Measurements from ENCODE around the gene MYB.
"Not testable (repeated sequence)": the region's sequence is repeated elsewhere in the genome, so short reads cannot be mapped to it uniquely, and the experiment has no call there.

Gene MYB

DNA sequence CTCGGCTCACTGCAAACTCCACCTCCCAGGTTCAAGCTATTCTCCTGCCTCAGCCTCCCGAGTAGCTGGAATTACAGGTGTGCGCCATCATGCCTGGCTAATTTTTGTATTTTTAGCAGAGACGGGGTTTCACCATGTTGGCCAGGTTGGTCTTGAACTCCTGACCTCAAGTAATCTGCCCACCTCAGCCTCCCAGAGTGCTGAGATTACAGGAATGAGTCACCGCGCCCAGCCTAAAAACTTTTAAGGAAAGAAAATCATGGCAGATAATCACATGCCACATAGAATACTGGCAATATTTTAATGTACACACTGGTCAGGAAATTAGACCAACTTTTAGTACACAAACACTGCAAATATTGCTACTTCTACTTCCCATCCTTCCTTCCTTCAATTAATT is 16.7 kb upstream of the MYB start:
- DNase-seq: not testable (repeated sequence)

DNA sequence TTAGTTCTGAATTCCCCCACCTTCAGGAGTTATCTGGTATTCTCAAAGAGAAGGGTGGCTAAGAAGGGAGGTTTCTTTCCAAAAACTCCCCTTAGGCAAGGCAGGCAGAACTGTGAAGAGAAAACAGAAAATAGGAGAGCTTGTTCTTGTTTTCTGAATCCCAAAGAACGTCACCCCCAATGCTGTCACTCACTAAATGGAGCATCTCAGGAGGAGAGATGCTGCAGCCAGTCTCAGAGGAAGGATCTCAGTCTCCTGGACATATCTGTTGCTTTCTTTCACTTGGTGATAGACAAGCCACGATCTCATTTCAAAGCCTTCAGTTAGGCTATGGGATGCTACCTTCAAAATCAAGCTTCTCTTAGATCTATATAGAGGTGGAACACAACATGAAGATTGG is 16.1 kb upstream of the MYB start:
- no peak for DNase-seq

DNA sequence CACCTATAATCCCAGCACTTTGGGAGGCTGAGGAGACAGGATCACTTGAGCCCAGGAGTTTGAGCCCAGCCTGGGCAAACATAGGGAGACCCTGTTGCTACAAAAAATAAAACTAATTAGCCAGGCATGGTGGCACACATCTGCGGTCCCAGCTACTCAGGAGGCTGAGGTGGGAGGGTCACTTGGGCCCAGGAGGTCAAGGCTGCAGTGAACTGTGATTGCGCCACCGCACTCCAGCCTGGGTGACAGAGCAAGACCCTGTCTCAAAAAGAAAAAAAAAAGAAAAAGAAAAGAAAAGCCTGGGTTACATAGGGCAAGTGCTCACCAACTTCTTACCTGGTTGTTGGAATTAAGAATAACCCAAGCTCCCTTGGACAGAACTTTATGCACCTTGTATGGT is 14.6 kb upstream of the MYB start:
- DNase-seq: no peak

DNA sequence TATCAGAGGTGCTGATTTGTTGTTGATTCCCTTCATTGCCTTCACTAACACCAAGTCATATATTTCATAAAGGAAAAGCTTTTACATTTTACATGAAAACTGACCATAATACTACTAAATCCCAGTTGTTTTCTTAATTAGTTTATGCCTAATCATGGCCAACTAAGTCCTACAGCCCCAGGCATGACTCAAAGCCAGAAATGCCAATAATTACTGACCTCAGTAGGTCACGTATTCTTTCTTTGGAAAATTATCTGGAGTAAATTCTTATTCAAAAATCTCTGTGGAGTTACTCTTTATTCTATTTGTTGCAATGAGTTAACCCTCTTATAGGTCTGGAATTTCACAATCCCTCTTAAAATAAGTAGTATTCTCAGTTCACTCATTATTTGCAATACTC is 13.5 kb upstream of the MYB start:
- no peak for DNase-seq

DNA sequence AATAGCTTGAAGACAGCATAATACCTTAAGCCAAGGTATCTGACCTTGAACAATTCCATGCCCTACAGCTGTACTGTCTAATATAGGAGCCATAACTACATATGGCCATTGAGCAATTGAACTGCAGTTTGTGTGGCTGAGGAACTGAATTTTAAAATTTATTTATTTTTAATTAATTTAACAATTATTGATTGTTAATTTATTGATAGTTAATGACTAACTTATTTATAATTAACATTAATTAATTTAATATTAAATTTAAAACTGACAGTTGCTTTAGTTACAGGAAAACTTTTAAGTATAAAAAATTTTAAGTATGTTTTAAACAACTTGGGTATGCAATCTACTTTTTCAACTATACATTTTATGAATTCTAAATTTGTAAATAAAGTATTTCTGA is 12.3 kb upstream of the MYB start:
- DNase-seq: no peak

DNA sequence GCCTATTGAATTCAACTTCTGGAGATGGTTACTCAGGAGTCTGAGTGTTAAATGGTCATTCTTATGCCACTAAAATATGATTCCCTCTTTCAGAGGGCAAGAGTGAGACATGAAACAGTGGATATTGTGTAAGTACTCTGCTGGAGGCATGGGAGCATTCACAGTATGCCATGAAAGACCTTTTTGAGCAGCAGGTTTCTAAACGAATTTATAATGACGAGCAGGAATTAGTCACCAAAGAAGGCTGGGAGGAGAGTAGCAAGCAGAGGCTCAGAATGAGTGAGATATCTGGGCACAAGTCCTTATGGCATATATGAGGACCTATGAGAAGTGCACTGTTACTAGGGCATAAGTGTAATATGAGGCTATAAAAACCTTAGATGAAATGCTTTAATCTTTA is 10.9 kb upstream of the MYB start:
- DNase-seq: no peak

DNA sequence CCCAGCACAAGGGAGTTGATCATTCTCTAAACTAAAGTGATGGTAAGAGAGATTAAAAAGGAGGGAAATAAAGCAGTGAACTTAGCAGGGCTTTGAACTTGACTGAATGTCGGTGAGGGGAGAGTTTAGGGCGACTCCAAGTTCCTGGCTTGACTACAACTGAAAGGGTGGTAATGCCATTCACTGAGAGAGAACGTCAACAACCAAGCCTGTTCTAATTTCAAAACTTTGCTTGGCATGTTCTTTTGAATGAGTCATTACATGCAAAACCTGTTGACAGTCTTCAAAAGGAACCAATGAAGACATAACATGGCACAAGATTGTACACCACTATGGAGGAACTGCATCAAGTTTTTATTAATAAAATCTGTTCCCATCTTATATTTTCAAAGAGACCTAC is 10.3 kb upstream of the MYB start:
- DNase-seq: no peak

DNA sequence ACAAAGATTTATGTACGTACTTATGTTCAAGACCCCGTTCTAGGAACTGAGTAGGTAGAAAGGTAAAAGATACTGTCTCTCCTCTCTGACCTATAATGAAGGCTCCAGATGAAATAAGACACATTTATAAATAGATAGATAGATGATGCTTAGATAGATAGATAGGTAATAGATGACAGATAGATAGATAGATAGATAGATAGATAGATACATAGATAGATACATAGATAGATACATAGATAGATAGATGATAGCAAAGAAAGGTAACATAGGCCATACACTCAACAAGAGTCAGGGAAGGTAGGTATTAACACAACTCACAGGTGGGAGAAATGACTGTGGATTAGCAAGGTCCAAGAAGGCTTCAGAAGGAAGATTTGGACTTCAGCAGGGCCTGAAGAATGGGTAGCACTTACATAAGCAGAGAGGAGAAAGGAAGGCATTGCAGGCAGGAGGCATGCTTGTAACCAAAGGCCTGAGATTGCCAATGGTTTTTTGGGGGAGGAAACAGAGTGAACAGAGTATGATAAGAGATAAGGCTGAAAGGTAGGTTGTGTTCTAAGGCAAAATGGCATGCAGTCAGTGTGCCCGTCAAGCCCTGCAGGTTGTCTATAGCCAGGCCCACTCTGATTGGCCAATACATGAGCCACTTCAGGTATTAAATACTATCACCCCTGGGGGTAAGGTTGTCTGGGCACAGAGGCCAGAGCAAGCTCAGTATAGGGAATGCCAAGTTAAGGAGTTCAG is 7.7 kb upstream of the MYB start:
- no peak for DNase-seq

DNA sequence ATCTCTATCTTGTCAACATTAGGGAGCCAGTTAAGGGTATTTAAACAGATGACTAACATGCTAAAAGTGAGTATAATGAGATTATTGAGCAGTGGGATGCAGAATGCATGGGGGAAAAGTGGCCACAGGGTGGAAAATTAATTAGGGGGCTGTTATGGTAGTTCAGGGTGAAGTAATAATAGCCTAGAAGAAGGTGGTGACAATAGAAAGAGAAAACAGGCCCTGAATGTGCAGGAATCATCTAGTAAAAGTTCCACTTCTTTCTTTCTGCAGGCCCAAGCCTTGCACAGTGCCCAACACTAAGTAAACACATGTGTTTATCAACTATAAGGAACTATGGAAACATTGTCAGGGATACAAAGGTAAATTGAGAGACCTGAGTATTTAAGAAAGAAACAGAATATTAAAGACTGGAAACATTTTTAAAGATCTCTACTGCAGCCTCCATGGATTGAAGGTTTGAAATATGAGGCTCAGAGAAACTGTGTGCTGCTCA is 7.1 kb upstream of the MYB start:
- no peak for DNase-seq

DNA sequence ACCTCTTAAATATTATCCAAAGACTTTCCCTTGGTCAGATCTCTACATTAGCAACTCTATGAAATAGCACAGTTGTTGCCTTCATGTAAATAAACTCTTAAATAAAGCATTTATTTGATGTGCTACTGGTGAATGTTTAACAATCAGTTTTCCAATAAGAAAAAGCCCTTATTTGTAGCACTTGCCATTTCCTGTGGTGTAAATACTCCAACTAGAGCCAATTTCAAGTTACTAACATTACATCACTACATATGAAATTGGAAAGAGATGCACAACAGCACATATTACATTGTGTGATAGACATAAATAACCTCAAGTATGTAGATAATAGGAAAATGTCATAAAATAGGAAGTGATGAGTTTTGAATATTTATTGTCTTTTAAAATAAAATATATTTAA is 5.0 kb upstream of the MYB start:
- no peak for DNase-seq

DNA sequence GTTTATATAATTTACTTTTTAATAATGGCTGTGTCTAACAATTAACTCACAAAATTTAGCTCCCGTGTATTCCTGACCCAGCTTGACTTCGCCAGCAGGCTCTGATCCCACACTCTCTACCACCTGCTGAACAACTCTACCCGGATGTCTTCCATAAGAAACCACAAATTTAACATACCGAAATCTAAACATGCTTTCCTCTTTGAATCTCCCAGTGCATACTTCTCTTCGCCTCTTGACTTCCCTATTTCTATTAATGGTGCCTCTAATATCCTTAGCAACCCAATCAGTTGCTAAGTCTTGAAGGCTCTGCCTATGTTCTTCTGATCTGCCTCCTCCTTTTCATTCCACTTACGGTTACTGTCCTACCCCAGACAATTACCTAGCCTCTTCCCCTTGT is 4.6 kb upstream of the MYB start:
- no peak for DNase-seq

DNA sequence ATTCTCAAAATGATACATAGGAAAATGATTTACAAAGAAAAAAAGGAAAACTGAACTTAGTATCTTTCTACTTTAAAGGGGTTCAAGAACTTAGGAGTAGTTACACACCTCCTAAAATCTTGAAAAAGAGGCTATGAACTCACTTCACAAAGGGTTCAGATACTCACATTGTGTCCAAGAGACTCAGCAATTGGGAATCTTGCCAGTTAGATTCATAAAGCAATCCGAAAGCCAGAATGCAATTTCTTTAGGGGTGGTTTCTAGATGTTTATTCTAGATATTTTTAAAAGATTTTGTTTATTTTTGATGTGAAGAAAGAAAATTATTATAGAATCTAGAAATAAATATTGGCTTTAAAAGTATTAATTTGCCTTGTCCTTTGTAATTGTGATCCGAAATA is 1.7 kb upstream of the MYB start:
- DNase-seq: no peak

DNA sequence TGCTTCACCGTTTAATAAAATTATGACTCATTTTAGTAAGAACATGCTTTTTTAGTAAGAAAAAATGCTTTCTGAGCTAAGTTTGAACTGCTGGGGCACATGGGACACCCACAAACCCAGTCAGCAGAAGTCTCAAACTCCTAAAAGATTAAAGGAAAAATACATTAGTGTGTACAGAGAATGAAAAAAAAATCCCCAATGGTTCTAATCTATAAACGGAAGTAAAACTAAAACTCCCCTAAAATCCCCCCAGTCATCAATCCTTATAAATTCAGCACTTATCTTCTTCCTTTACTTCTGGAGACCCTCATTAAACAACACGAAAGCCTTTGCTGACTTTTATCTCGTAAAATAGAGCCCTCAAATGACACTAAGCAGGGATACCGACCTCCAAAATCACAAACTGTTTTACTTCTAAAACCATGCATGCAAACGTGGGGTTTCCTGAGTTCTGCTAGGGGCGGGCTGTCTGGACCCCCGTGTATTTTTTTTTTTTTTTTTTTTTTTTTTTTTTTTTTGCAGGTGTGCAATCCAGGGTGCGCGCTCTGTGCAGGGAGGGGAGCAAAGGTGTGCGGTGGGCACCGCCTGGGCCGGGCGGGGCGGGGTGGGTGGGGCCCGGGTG is 1.1 kb upstream of the MYB start:
- DNase-seq: no peak

DNA sequence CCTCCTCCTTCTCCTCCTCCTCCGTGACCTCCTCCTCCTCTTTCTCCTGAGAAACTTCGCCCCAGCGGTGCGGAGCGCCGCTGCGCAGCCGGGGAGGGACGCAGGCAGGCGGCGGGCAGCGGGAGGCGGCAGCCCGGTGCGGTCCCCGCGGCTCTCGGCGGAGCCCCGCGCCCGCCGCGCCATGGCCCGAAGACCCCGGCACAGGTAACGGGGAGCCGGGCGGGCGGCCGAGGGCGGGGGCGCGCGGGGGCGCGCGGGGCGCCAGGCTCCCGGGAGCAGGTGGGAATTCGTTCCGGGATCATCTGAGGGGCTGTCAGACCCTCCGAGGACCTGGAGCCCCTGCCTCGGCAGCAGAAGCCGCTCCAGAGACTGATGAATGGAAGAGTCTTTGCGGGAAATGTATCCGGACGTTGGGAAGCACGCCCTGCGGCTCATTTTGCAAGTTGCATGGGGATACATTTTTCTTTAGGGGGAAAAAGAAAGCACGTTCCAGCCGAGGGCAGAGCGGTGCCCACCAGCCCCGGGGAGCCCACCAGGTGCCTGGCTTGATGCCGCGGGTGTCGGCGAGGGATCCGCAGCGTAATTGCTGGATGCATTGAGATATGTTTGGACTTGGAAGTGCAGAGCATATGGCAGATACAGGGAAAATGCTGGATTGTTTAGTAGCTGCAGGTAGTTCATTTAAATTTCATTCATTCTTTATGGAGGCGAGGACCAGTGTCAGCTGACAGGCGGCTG is 394 bp downstream of the MYB start:
- no peak for DNase-seq

DNA sequence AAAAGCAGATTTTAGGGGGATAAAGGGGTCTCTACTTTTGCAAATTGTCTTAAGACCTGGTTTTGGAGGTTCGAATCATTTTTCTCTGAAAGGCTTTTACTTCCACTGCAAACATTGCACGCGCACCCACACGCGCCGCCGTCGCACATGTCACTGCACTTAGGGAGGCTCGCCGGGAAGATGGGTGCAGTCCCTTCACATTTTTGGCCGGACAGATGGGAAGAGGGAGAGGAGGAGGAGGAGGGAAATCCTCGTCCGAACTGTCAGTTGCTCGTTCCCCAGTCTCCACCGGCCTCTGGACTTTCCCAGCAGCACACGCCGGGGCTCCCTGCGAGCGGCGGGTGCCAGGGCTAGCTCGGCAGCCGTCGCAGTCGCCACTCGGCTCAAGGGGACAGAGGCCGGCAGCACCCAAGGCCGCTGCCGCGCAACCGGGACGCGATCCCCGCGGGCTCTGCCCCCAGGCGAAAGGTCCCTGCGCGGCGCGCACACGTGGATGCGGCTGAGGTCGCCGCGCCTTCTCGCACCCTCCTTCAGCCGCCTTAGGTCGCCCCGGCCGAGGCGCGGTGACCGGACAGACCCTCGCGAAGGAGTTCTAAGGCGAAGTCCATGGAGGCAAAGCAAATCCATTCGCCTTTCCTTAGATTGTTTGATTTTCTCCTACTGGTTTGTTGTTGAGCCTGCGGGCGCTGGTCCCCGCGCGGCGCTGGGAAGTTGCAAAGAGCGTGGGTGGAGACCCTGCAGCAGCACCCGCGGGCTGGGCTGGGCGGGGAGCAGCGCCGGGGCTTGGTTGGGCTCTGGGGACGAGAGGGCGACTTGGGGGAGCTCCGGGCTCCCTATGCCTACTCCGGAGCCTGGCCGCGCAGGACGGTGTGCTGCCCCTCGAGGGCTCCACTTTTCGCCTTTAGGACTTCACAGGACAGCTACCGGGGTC is 1.2 kb downstream of the MYB start:
- no peak for DNase-seq

DNA sequence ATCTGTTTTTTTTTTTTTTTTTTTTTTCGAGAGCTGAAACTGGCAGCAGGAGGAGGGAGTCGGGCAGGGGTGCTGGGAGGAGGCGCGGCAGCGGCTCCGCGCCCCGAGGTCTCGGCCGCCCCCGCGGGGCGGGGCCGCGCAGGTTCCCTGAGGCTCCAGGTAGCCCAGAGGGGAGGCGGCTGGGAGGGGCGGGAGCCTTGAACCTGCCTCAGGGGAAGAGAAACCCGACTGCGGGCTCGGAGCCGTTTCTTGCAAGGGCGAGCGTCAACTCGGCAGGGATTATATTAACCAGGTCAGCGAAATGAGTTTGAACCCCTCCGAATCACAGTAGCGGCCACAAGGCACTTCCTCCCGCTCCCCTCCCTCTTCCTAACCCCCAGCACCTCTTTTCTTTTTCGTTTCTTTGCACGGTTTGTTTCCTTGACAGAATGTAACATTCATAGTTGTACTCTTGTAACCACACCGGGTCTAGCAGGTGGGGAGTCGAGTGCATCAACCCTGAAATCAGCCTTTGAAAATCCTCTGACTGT is 2.0 kb downstream of the MYB start:
- DNase-seq: no peak

DNA sequence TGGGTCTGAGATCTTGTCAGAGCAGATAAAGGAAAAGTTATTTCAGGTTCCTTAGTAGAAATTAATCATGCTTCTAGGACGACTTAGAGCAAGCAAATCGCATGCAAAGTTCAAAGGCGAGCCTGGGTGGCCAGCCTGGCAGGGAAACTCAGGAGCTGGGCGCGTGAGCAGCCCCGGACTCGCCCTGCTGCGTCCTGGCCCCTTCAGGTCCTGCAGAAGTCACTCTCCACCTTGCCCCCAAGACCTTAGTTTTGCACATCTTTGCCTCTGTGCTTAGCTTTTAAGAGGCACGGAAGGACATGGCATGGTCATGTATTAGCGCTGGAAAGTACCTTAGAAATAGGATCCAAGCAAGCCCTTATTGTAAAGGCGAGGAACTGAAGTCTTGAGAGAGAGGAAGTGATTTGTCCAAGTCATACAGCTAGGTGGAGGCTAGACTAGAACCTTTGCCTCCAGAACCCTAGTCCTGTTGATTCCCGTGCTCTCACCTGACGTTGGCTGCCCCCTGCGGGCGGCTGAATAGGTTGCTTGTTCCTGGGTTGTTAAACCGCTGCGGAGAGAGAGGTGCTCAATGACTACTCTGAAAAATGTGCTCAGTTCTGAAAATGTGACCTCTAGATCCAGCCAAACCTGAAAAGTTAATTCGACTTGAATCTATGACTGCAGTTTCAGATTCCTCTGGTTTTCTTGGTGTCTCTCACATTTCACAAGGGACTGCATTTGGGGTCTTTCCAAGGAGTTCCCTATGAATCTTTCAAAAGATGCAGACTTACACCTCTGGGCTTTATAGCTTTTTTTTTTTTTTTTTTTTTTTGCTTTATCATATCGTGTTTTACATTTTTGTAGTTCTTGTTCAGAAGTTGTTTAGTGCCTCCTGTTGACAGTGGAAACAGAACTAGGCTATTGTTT is 2.7 kb downstream of the MYB start:
- peak; percentile 35 for DNase-seq

DNA sequence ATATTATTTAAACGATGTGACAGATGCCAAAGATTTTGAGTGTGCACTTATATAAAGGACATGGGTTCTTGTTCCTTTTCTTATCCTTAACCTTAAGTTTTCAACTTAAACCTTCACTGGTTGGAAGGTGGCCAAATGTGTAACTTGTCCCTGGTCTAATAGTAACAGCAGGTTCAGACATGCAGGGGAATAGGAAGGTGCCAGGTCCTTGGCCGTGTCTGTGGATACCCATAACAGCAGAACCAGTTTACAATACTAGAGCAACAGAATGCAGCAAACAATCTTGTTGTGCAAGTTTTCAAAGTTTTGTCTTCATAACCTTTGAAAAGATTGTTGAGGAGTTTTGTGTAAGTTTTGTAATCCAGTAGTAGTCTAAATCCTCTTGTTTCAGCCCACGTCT is 4.4 kb downstream of the MYB start:
- DNase-seq: no peak

DNA sequence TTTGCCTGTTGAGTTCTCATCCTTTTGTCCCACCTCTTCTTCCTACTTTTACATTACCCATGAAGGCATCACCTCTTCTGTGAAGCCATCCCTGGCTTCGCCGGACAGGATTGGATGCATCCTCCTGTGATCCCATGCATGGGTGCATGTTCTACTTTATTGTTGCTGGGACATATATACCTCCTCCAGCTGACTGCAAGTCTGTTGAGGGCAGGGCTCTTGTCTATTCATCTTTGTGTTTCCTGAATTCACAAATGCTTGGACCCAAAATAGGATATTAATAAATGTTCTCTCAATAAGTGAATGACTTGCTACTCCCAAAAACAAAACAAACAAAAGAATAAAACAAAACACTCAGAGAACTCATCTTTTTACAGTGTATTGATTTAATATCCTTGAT is 5.1 kb downstream of the MYB start:
- no peak for DNase-seq

DNA sequence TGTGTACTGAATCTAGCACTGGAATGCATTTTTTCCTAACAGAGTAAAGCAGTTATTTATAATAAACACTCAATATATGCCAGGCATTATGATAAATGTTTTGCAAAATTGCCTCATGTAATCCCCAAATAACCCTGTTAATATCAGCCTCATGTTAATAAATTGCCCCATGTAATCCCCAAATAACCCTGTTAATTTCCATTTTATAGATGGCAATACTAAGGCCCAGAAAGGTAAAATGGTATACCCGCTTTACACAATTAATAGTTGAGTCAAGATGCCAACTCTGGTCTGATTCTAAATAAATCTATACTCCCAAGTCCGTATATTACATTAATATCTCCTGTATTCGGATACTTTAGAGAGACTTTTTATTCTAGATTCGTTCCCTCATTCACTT is 6.3 kb downstream of the MYB start:
- DNase-seq: no peak

DNA sequence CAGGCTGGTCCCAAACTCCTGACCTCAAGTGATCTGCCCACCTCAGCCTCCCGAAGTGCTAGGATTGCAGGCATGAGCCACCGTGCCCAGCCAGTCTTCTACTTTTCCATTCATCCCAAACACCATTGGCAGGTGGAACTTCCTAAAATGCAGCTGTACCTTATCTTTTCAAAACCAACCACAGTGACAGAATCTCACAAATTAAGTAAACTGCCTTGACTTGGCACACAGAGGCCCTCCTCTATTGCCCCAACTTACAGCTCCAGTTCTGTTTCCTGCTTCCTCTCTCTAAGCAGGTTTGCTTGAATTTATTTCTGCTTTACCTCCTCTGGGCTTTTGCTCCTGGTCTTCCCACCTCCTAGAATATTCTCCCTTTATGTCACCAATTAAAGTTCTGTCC is 7.6 kb downstream of the MYB start:
- DNase-seq: no peak
